HG03159 (cell line): ENCODE results near the gene APOB.
"Not testable (repeated sequence)": the region's sequence is repeated elsewhere in the genome, so short reads cannot be mapped to it uniquely, and the experiment has no call there.

ENCODE experiments used
- ATAC-seq: cut with Tn5 transposase; IDR thresholded peaks from one replicate; pipeline ENCODE4 v1.9.1; 2021; ENCODE audit warnings: mild to moderate bottlenecking, moderate library complexity; ENCODE audit not compliant: unreplicated experiment

APOB gene

GRCh38 chr2:21034156-21034971 is 9.5 kb downstream of the APOB start:
- no peak for ATAC-seq

GRCh38 chr2:21033237-21034155 is 10.4 kb downstream of the APOB start:
- no peak for ATAC-seq

- no peak for ATAC-seq
Observed at GRCh38 chr2:21032338-21033236, 11.3 kb downstream of the APOB start.

GRCh38 chr2:21030983-21031968 is 12.6 kb downstream of the APOB start:
- no peak for ATAC-seq

- no peak for ATAC-seq
Observed at GRCh38 chr2:21029519-21029918, 14.4 kb downstream of the APOB start.

- ATAC-seq = not testable (repeated sequence)
Observed at GRCh38 chr2:21028951-21029350, 14.9 kb downstream of the APOB start.

GRCh38 chr2:21028021-21028947 is 15.6 kb downstream of the APOB start:
- ATAC-seq = no peak

- ATAC-seq = no peak
Observed at GRCh38 chr2:21026479-21027282, 17.2 kb downstream of the APOB start.

- no peak for ATAC-seq
Observed at GRCh38 chr2:21025690-21026478, 18.0 kb downstream of the APOB start.

GRCh38 chr2:21024722-21025389 is 19.0 kb downstream of the APOB start:
- no peak for ATAC-seq

- ATAC-seq = no peak
Observed at GRCh38 chr2:21024198-21024597, 19.7 kb downstream of the APOB start.

- no peak for ATAC-seq
Observed at GRCh38 chr2:21023419-21024181, 20.3 kb downstream of the APOB start.

GRCh38 chr2:21022792-21023367 is 21.0 kb downstream of the APOB start:
- no peak for ATAC-seq

- ATAC-seq = no peak
Observed at GRCh38 chr2:21021430-21021829, 22.4 kb downstream of the APOB start.

GRCh38 chr2:21020668-21021288 is 23.1 kb downstream of the APOB start:
- ATAC-seq = no peak
